GM19395 (cell line): ENCODE measurements around the gene MTMR11.
"Not testable (repeated sequence)": the region's sequence is repeated elsewhere in the genome, so short reads cannot be mapped to it uniquely, and the experiment has no call there.

Source experiments
- ATAC-seq: cut with Tn5 transposase; IDR thresholded peaks from one replicate; pipeline ENCODE4 v1.9.1; 2021; ENCODE audit warnings: mild to moderate bottlenecking, moderate library complexity; ENCODE audit not compliant: unreplicated experiment

The MTMR11 gene, protein sequence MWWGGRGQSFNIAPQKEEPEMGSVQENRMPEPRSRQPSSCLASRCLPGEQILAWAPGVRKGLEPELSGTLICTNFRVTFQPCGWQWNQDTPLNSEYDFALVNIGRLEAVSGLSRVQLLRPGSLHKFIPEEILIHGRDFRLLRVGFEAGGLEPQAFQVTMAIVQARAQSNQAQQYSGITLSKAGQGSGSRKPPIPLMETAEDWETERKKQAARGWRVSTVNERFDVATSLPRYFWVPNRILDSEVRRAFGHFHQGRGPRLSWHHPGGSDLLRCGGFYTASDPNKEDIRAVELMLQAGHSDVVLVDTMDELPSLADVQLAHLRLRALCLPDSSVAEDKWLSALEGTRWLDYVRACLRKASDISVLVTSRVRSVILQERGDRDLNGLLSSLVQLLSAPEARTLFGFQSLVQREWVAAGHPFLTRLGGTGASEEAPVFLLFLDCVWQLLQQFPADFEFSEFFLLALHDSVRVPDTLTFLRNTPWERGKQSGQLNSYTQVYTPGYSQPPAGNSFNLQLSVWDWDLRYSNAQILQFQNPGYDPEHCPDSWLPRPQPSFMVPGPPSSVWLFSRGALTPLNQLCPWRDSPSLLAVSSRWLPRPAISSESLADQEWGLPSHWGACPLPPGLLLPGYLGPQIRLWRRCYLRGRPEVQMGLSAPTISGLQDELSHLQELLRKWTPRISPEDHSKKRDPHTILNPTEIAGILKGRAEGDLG

GRCh38 chr1:149936170-149936991, at the start of gene MTMR11:
Gene MTMR11, minus strand, starts transcription at chr1:149936879. Its CDS starts 232 bp downstream, at chr1:149936647.
- ATAC-seq, result no peak

GRCh38 chr1:149979972-149980540, 43.4 kb upstream of the MTMR11 start:
- no peak for ATAC-seq

GRCh38 chr1:149979245-149979971, 42.7 kb upstream of the MTMR11 start:
- ATAC-seq, result no peak

DNA sequence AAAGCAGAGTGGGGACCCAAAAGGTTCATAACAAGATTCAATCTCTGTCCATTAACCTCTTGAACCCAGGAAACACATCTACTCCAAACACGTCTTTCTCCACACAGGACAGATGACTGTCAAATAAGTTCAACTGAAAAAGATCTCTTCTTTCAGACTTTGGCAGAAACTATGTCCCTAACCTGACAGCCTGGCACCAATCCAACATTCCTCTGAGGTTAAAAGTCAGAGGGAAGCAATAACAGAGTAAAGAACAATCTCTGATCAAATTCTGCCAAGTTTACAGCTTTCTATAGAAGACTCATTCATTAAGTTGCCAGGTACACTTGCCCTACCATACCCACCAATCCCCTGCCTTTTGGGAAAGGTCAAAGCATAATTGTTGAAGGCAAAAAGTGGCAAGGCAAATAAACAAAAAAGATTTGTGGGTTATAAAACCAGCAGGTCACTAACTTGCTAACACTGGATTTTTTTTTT, 41.9 kb upstream of the MTMR11 start:
- ATAC-seq, result no peak

DNA sequence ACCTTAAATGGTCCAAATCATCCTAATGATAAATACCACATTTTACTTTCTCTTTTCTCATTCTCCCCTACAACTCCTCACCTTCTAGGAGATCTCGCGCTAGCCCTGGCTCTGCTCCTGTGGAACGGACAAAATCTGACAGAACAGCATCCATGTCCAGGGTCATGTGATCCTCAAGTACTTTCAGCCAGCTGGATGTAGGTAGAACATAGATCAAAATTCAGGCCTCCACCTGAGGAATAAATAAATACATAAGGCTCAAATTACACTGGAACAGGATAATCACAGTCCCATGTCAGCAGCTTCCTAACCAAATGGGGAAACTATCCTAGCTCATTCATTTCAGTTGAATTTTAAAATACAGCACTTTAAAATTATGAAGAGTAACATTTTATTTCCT, 40.7 kb upstream of the MTMR11 start:
- no peak for ATAC-seq

- ATAC-seq, result no peak
Measured at GRCh38 chr1:149972547-149972946, 35.9 kb upstream of the MTMR11 start.

DNA sequence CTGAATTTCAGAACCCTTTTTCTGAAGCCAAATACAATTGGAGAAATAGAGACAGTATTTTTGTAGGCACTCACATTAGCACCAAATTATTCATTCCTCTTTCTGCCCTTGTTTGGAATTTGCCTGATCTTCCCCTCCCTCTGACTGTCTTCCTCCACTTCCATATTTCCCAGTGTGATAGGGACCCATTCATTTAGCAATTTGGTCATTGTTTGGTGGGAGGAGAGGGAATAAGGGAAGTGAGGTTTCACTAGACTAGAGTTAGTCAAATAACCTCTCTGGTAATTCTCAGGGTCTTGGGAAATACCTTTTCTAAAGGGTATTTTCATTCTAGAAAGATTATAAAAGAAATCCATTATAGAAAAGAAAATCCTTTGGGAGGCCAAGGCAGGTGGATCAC, 31.0 kb upstream of the MTMR11 start:
- ATAC-seq, result no peak

- no peak for ATAC-seq
Measured at GRCh38 chr1:149967041-149967440, 30.4 kb upstream of the MTMR11 start.

- no peak for ATAC-seq
Measured at GRCh38 chr1:149966405-149966804, 29.7 kb upstream of the MTMR11 start.

- ATAC-seq, result no peak
Measured at GRCh38 chr1:149965440-149965839, 28.8 kb upstream of the MTMR11 start.

DNA sequence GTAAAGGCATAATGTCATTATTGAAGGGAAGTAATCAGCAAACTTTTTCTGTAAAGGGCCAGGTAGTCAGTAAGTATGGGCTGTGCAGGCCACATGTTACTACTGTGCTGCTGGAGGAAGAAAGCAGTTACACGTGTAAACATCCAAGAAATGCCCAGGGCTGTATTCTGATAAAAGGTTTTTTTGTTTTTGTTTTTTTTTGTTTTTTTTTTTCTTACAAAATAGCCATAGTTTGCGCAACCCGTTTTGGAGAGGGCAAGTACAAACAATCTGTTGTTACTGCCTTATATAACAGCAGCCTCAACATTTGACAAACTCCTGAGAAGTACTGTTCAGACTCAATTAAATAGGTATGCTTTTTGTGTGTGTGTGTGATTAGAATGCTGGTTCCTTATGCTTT, 26.7 kb upstream of the MTMR11 start:
- no peak for ATAC-seq

DNA sequence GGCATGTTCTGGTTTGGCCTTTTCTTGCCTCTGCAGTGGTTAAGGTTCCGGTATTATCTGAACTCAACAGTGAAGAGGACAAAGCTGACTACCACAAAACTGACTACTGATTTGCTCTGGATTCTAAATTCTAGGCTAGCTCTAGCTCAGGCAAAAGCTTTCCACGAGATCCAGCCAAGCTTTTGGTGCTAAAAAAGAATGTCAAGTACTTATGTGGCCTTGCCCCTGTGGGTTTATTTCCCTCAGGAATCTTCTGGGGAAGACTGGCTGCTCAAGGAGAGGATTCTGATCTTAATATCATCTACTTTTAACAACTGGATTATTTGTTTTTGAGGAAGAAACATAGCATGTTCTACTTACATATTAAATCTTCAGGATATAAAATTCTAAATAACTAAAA, 26.1 kb upstream of the MTMR11 start:
- ATAC-seq, result no peak

GRCh38 chr1:149962039-149962647, 25.5 kb upstream of the MTMR11 start:
- no peak for ATAC-seq

DNA sequence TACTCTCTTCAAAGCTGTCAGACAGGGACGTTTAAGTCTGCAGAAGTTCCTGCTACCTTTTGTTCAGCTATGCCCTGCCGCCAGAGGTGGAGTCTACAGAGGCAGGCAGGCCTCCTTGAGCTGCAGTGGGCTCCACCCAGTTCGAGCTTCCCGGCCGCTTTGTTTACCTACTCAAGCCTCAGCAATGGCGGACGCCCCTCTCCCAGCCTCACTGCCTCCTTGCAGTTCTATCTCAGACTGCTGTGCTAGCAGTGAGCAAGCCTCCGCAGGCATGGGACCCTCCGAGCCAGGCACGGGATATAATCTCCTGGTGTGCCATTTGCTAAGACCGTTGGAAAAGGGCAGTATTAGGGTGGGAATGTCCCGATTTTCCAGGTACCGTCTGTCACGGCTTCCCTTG, 20.9 kb upstream of the MTMR11 start:
- not testable (repeated sequence) for ATAC-seq

DNA sequence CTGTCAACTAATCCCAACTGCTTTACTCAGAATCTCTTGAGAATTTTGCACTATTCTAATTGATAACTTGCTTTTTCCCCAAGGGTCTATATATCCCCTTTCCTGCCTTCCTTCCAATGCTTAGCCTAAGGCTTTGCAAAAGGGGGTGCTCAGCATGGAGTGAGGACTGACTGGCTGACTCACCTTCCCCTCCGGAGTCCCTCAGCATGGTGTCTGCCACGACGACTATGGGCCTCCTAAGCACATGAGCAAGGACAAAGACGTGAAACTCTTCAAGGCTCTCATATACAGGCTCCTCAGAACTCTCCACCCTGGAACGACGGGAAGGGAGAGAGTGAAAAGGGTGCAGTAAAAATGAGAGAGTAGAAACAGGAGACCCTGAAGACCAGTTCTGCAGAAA, 13.2 kb upstream of the MTMR11 start:
- ATAC-seq, result no peak

DNA sequence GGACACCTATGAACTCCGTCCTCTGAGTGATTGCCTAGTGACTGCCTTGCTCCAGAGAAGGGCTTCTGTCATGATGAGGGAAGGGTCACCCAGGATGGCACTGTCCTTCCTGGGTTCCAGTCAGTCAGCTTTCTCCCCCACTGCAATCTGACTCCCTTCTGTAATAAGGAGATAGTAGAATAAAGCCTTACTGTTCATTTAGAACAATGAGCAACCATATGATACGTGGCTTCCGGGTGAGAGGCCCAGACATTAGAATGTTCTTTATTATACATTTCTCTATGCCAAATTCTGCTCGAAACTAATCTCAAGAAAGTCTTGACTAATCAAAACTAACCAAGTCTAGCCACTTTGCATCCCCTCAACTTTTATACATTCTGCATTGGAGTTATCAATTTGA, 8.5 kb upstream of the MTMR11 start:
- no peak for ATAC-seq

DNA sequence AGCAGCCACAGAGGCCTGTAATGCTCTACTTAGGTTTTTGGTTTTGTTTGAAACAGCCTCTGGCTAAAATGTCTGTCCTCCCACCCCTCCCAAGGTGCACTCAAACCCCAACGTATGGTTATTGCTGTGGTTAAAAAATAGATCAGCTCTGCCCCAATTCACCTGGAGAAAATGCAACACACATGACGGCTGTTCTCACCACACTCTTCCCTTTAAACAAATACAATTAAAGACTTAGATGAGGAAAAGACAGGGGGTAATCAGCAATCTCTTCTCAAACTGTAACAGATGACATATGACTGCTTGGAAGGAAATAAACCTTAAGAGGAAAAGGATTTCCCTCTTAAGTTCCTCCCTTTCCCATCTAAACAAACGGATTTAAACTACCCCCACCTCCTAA, 6.2 kb upstream of the MTMR11 start:
- no peak for ATAC-seq

- ATAC-seq, result no peak
Measured at GRCh38 chr1:149942207-149942606, 5.5 kb upstream of the MTMR11 start.

GRCh38 chr1:149940427-149940826, 3.7 kb upstream of the MTMR11 start:
- ATAC-seq, result no peak

- not testable (repeated sequence) for ATAC-seq
Measured at GRCh38 chr1:149938668-149939003, 2.0 kb upstream of the MTMR11 start.
